Muscle layer of colon (tissue), 2 donors: ENCODE data around the gene NRK.
"Not testable (repeated sequence)": the region's sequence is repeated elsewhere in the genome, so short reads cannot be mapped to it uniquely, and the experiment has no call there.

Experiments used
- H3K27ac ChIP-seq: one replicate; pipeline ENCODE4 v1.7.0; 2013; ENCODE audit warnings: low read depth, mild to moderate bottlenecking, low read length, moderate library complexity
- H3K27me3 ChIP-seq, 2 donors: one replicate each; pipeline ENCODE4 v1.7.0; 2013; ENCODE audit warnings: low read length in 2 of 2, mild to moderate bottlenecking in 2 of 2; ENCODE audit not compliant: insufficient read depth in 2 of 2, control insufficient read depth in 1 of 2
- H3K36me3 ChIP-seq: one replicate; pipeline ENCODE4 v1.7.0; 2013; ENCODE audit warnings: mild to moderate bottlenecking, low read length; ENCODE audit not compliant: insufficient read depth
- H3K4me1 ChIP-seq: one replicate; pipeline ENCODE4 v1.7.0; 2013; ENCODE audit warnings: mild to moderate bottlenecking, low read length; ENCODE audit not compliant: insufficient read depth
- H3K4me3 ChIP-seq, 2 donors: one replicate each; pipeline ENCODE4 v1.7.0; 2013; ENCODE audit warnings: low read length in 2 of 2, low read depth in 1 of 2, mild to moderate bottlenecking in 1 of 2, moderate library complexity in 1 of 2
- H3K9ac ChIP-seq: one replicate; pipeline ENCODE4 v1.7.0; 2013; ENCODE audit warnings: low read length
- H3K9me3 ChIP-seq: one replicate; pipeline ENCODE4 v1.7.0; 2013; ENCODE audit warnings: mild to moderate bottlenecking, low read length
- donor health status: abdominal sarcoma.
- donor health status: Adenocarcinoma of cecum.

Gene NRK

GRCh38 chrX:105882581-105883275 is 60.4 kb downstream of the NRK start:
- no peaks in the 10 kb centered on the region for H3K9me3 ChIP-seq
- no peak overlapping the region for H3K9ac ChIP-seq
- H3K4me1 ChIP-seq, result no peaks in the 10 kb centered on the region
- no peak overlapping the region for H3K4me3 ChIP-seq
- no peak overlapping the region for H3K27ac ChIP-seq
- no peaks in the 10 kb centered on the region for H3K36me3 ChIP-seq
- peaks cover 0 to 3% of the 10 kb centered on the region in 2 donors for H3K27me3 ChIP-seq

GRCh38 chrX:105894721-105895120 is 72.4 kb downstream of the NRK start:
- H3K4me1 ChIP-seq, result no peaks in the 10 kb centered on the region
- no peak overlapping the region for H3K9ac ChIP-seq
- no peak overlapping the region for H3K27ac ChIP-seq
- no peaks in the 10 kb centered on the region for H3K9me3 ChIP-seq
- no peaks in the 10 kb centered on the region for H3K36me3 ChIP-seq
- no peak overlapping the region for H3K4me3 ChIP-seq
- no peaks in the 10 kb centered on the region for H3K27me3 ChIP-seq

GRCh38 chrX:105909576-105909975 is 87.2 kb downstream of the NRK start:
- H3K36me3 ChIP-seq, result no peaks in the 10 kb centered on the region
- H3K9me3 ChIP-seq, result no peaks in the 10 kb centered on the region
- H3K9ac ChIP-seq, result no peak overlapping the region
- no peaks in the 10 kb centered on the region for H3K4me1 ChIP-seq
- H3K4me3 ChIP-seq, result no peak overlapping the region
- no peak overlapping the region for H3K27ac ChIP-seq
- peaks cover 0 to 6% of the 10 kb centered on the region in 2 donors for H3K27me3 ChIP-seq

GRCh38 chrX:105910563-105911105 is 88.3 kb downstream of the NRK start:
- Histone ChIP-seq H3K4me3 (no peak overlapping the region), H3K36me3 (no peaks in the 10 kb centered on the region), H3K9me3 (no peaks in the 10 kb centered on the region), H3K27ac (no peak overlapping the region), H3K4me1 (no peaks in the 10 kb centered on the region), H3K9ac (no peak overlapping the region), H3K27me3 (peaks cover 0 to 6% of the 10 kb centered on the region in 2 donors)

- no peaks in the 10 kb centered on the region for H3K36me3 ChIP-seq
- no peaks in the 10 kb centered on the region for H3K27me3 ChIP-seq
- H3K4me3 ChIP-seq, result no peak overlapping the region
- no peaks in the 10 kb centered on the region for H3K4me1 ChIP-seq
- no peaks in the 10 kb centered on the region for H3K9me3 ChIP-seq
- no peak overlapping the region for H3K9ac ChIP-seq
- no peak overlapping the region for H3K27ac ChIP-seq
These were observed 122.9 kb downstream of the NRK start for GRCh38 chrX:105945266-105945665.

- H3K9ac ChIP-seq, result no peak overlapping the region
- no peaks in the 10 kb centered on the region for H3K36me3 ChIP-seq
- no peaks in the 10 kb centered on the region for H3K4me1 ChIP-seq
- H3K27me3 ChIP-seq, result no peaks in the 10 kb centered on the region
- H3K9me3 ChIP-seq, result no peaks in the 10 kb centered on the region
- no peak overlapping the region for H3K27ac ChIP-seq
- H3K4me3 ChIP-seq, result no peak overlapping the region
These were observed 147.1 kb downstream of the NRK start for GRCh38 chrX:105969487-105969886.

GRCh38 chrX:105972690-105973386 is 150.5 kb downstream of the NRK start:
- Histone ChIP-seq H3K36me3 (no peaks in the 10 kb centered on the region), H3K27me3 (no peaks in the 10 kb centered on the region), H3K9me3 (no peaks in the 10 kb centered on the region), H3K27ac (no peak overlapping the region), H3K4me3 (no peak overlapping the region), H3K9ac (no peak overlapping the region), H3K4me1 (no peaks in the 10 kb centered on the region)

GRCh38 chrX:105973387-105973739 is 151.0 kb downstream of the NRK start:
- Histone ChIP-seq H3K9me3 (no peaks in the 10 kb centered on the region), H3K9ac (no peak overlapping the region), H3K27ac (no peak overlapping the region), H3K4me1 (no peaks in the 10 kb centered on the region), H3K4me3 (no peak overlapping the region), H3K27me3 (no peaks in the 10 kb centered on the region), H3K36me3 (no peaks in the 10 kb centered on the region)

GRCh38 chrX:105975382-105975781 is 153.0 kb downstream of the NRK start:
- Histone ChIP-seq H3K36me3 (no peaks in the 10 kb centered on the region), H3K4me3 (no peak overlapping the region), H3K9ac (no peak overlapping the region), H3K27ac (no peak overlapping the region), H3K27me3 (no peaks in the 10 kb centered on the region), H3K4me1 (no peaks in the 10 kb centered on the region), H3K9me3 (no peaks in the 10 kb centered on the region)

- Histone ChIP-seq H3K36me3 (no peaks in the 10 kb centered on the region), H3K4me1 (no peaks in the 10 kb centered on the region), H3K9me3 (no peaks in the 10 kb centered on the region), H3K9ac (no peak overlapping the region), H3K27ac (no peak overlapping the region), H3K27me3 (no peaks in the 10 kb centered on the region), H3K4me3 (no peak overlapping the region)
These were observed 159.6 kb downstream of the NRK start for GRCh38 chrX:105981772-105982485.

- not testable (repeated sequence) for H3K27me3 ChIP-seq, H3K9me3 ChIP-seq, H3K4me3 ChIP-seq, H3K36me3 ChIP-seq, H3K9ac ChIP-seq, H3K4me1 ChIP-seq, H3K27ac ChIP-seq
These were observed 166.1 kb downstream of the NRK start for GRCh38 chrX:105988487-105988886.
